GM06990 (cell line): ENCODE measurements around the gene ITGB1BP1.

ENCODE experiments used
- DNase-seq: peaks from one replicate; pipeline ENCODE4 v3.0.0-alpha.2; 2011; ENCODE audit not compliant: insufficient read length; ENCODE audit errors: extremely low read depth
- H3K27me3 ChIP-seq: replicated peaks from 2 replicates; pipeline ENCODE4 v1.6.0; 2011; ENCODE audit warnings: low read length; ENCODE audit not compliant: control insufficient read depth, insufficient read depth
- H3K36me3 ChIP-seq: 2 replicates; pipeline ENCODE4 v1.5.1; 2011; ENCODE audit warnings: low read length; ENCODE audit not compliant: control insufficient read depth, insufficient read depth
- H3K4me3 ChIP-seq: replicated peaks from 2 replicates; pipeline ENCODE4 v1.5.1; 2011; ENCODE audit warnings: low read depth, mild to moderate bottlenecking, control low read depth, low read length
- CTCF ChIP-seq: IDR thresholded peaks from 2 replicates; pipeline ENCODE4 v1.5.1; 2011; ENCODE audit warnings: low read length, control low read depth, mild to moderate bottlenecking, inconsistent platforms; ENCODE audit not compliant: insufficient read depth, poor library complexity, severe bottlenecking

The ITGB1BP1 gene

DNA sequence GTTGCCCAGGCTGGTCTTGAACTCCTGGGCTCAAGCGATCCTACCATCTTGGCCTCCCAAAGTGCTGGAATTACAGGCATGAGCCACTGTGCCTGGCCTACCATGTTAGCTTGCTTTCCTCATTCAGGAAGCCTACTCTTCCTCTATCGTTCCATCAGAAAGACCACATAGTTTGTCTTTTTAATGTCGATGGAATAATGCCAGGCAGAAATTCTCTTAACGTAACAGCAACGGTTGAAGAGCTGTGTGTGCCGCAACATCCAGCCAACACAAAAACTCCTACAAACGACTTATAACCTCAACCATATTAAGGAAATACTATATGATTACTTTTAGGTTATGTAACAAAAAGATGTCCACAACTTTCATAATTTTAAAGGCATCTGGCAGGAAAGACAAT lies 10.5 kb downstream of the ITGB1BP1 start:
- Histone ChIP-seq H3K36me3 (peaks cover 11% of the 10 kb centered on the region), H3K27me3 (no peaks in the 10 kb centered on the region), H3K4me3 (no peak overlapping the region)
- no peak for TF ChIP-seq CTCF
- no peak for DNase-seq

DNA sequence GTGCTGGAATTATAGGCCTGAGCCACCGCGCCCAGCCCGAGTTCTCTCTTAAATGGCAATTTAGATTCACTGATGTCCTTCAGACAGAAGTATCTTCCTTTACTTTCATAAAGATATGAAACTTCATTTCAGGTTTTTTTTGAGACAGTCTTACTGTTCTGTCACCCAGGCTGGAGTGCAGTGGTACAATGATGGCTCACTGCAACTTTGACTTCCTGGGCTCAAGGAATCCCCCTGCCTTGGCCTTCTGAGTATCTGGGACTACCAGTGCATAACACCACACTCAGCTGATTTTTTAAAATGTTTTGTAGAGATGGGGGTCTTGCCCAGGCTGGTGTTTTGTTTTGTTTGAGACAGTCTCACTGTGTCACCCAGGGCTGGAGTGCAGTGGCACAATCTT lies 13.2 kb downstream of the ITGB1BP1 start:
- no peak for TF ChIP-seq CTCF
- Histone ChIP-seq H3K36me3 (peaks cover 2% of the 10 kb centered on the region; the same call in 1 of the 2 replicates), H3K4me3 (no peak overlapping the region), H3K27me3 (no peaks in the 10 kb centered on the region)
- DNase-seq, result no peak

GRCh38 chr2:9408641-9409151 lies 14.6 kb downstream of the ITGB1BP1 start:
- H3K36me3 ChIP-seq, result peaks cover 2% of the 10 kb centered on the region; the same call in 1 of the 2 replicates
- H3K27me3 ChIP-seq, result no peaks in the 10 kb centered on the region
- no peak for TF ChIP-seq CTCF
- H3K4me3 ChIP-seq, result no peak overlapping the region
- DNase-seq, result no peak

DNA sequence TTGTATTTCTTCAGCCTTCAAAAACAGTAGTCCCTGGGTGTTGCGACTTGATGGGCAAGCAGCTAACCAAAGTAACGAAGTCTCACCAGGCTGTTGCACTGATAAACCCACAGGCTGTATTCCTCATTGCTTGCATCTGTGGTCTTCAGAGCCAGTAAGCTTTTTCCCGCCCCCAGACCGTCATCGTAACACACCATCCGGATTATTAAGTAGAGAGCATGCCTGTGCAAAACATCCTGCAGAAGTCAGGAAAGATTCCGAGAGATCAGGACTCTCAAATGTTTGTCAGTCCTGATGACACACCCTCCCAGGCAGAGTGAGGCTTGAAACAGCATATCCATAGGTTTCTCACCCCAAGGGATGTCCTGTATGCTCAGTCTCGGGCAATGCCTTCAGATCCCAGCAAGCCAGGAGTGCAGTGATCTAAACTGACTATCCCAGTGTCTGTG lies 15.9 kb downstream of the ITGB1BP1 start:
- no peak for TF ChIP-seq CTCF
- H3K27me3 ChIP-seq, result no peaks in the 10 kb centered on the region
- no peak for DNase-seq
- H3K4me3 ChIP-seq, result no peak overlapping the region
- peaks cover 2% of the 10 kb centered on the region; the same call in 1 of the 2 replicates for H3K36me3 ChIP-seq

GRCh38 chr2:9406529-9407362 lies 16.6 kb downstream of the ITGB1BP1 start:
- Histone ChIP-seq H3K36me3 (no peaks in the 10 kb centered on the region; the same call in 1 of the 2 replicates), H3K4me3 (no peak overlapping the region), H3K27me3 (no peaks in the 10 kb centered on the region)
- TF ChIP-seq CTCF, result no peak
- no peak for DNase-seq
